GM12878 (cell line): ENCODE results near the gene RNF166.

Experiments
- ATF3 ChIP-seq: IDR thresholded peaks from 2 replicates; pipeline ENCODE4 v1.6.1; 2011; ENCODE audit warnings: low read depth, mild to moderate bottlenecking, low read length, moderate library complexity, borderline replicate concordance; ENCODE audit errors: extremely low read depth
- CHD2 ChIP-seq: IDR thresholded peaks from 2 replicates; pipeline ENCODE4 v1.6.1; 2011; ENCODE audit warnings: low read depth, low read length, improper control_type of control experiment, borderline replicate concordance
- EGR1 ChIP-seq, 2 experiments: IDR thresholded peaks; 1 replicate in 1 of 2; 2 replicates in 1 of 2; pipeline ENCODE4 v1.6.1; 2011 to 2012; ENCODE audit warnings: low read depth in 2 of 2, low read length in 2 of 2, borderline replicate concordance in 1 of 2, mild to moderate bottlenecking in 1 of 2, moderate library complexity in 1 of 2
- EP300 ChIP-seq, 2 experiments: fragments of 150-350 bp in 1 of 2; IDR thresholded peaks; 2 replicates each; pipeline ENCODE4 v1.6.1; 2011 to 2012; ENCODE audit warnings: low read depth in 2 of 2, low read length in 2 of 2, borderline replicate concordance in 1 of 2, improper control_type of control experiment in 1 of 2, inconsistent platforms in 1 of 2; ENCODE audit not compliant: control insufficient read depth in 1 of 2
- ETV6 ChIP-seq, 2 experiments: fragments of 450-650 bp in 1 of 2; IDR thresholded peaks in 1 of 2; conservative IDR thresholded peaks in 1 of 2; 2 replicates each; pipeline ENCODE4 v1.6.1; 2014; ENCODE audit warnings: antibody characterized with exemption in 1 of 2, borderline replicate concordance in 1 of 2, low read depth in 1 of 2, mild to moderate bottlenecking in 1 of 2, moderate library complexity in 1 of 2
- EZH2 ChIP-seq: IDR thresholded peaks from 2 replicates; pipeline ENCODE4 v1.6.1; 2012; ENCODE audit warnings: low read depth, mild to moderate bottlenecking, control low read depth, inconsistent platforms, low read length, borderline replicate concordance; ENCODE audit not compliant: control insufficient read depth
- GABPA ChIP-seq: IDR thresholded peaks from 2 replicates; pipeline ENCODE4 v1.6.1; 2014; ENCODE audit warnings: antibody characterized with exemption, low read depth, mild to moderate bottlenecking, inconsistent platforms
- MTA2 ChIP-seq: fragments of 450-650 bp; IDR thresholded peaks from 2 replicates; pipeline ENCODE4 v1.6.1; 2016; ENCODE audit warnings: low read depth, mild to moderate bottlenecking, moderate library complexity
- NR2C2 ChIP-seq: IDR thresholded peaks from 2 replicates; pipeline ENCODE4 v1.6.1; 2011; ENCODE audit warnings: borderline replicate concordance, low read depth; ENCODE audit not compliant: control insufficient read depth, insufficient read length
- POLR2A ChIP-seq: IDR thresholded peaks from 2 replicates; pipeline ENCODE4 v1.6.1; 2011; ENCODE audit warnings: low read depth, mild to moderate bottlenecking, low read length
- RBBP5 ChIP-seq: fragments of 200-600 bp; sonication (generic); conservative IDR thresholded peaks from 2 replicates; pipeline ENCODE4 v1.6.1; 2016
- RELA ChIP-seq: fragments of 450-650 bp; IDR thresholded peaks from 2 replicates; pipeline ENCODE4 v1.8.0; 2014; ENCODE audit warnings: borderline replicate concordance; ENCODE audit not compliant: partially characterized antibody
- TBL1XR1 ChIP-seq: IDR thresholded peaks from 2 replicates; pipeline ENCODE4 v1.6.1; 2012; ENCODE audit warnings: low read depth, low read length, improper control_type of control experiment
- TF ChIP-seq, protein P1 (sequence below), 3 experiments: IDR thresholded peaks in 2 of 3; conservative IDR thresholded peaks in 1 of 3; 2 replicates each; pipeline ENCODE4 v1.5.1; 2011; ENCODE audit warnings: low read depth in 3 of 3, low read length in 3 of 3, mild to moderate bottlenecking in 3 of 3, control low read depth in 2 of 3, moderate library complexity in 2 of 3, inconsistent platforms in 1 of 3, mixed read lengths in 1 of 3; ENCODE audit not compliant: control insufficient read depth in 2 of 3, insufficient read depth in 1 of 3; ENCODE audit errors: extremely low read depth in 1 of 3

GRCh38 chr16:88727871-88728270 is 21.7 kb upstream of the RNF166 start:
- no peak for TF ChIP-seq MTA2
- TF ChIP-seq ATF3, result no peak
- TF ChIP-seq EGR1 (IDR thresholded peaks at IDR 0.05; ENCODE audit: borderline replicate concordance in 1 of 2, low read depth in 2 of 2, low read length in 2 of 2), result no peak
- no peak for TF ChIP-seq NR2C2
- no peak for TF ChIP-seq CHD2
- TF ChIP-seq GABPA, result no peak
- no peak for TF ChIP-seq TBL1XR1
- TF ChIP-seq EP300 (IDR thresholded peaks at IDR 0.05; ENCODE audit: borderline replicate concordance in 1 of 2, control insufficient read depth in 1 of 2, low read depth in 2 of 2, low read length in 2 of 2), result no peak
- no peak for TF ChIP-seq RELA
- TF ChIP-seq RBBP5, result no peak
- TF ChIP-seq POLR2A, result no peak
- TF ChIP-seq, protein P1, sequence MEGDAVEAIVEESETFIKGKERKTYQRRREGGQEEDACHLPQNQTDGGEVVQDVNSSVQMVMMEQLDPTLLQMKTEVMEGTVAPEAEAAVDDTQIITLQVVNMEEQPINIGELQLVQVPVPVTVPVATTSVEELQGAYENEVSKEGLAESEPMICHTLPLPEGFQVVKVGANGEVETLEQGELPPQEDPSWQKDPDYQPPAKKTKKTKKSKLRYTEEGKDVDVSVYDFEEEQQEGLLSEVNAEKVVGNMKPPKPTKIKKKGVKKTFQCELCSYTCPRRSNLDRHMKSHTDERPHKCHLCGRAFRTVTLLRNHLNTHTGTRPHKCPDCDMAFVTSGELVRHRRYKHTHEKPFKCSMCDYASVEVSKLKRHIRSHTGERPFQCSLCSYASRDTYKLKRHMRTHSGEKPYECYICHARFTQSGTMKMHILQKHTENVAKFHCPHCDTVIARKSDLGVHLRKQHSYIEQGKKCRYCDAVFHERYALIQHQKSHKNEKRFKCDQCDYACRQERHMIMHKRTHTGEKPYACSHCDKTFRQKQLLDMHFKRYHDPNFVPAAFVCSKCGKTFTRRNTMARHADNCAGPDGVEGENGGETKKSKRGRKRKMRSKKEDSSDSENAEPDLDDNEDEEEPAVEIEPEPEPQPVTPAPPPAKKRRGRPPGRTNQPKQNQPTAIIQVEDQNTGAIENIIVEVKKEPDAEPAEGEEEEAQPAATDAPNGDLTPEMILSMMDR (IDR thresholded peaks at IDR 0.05 in 2 of 3, conservative IDR thresholded peaks at IDR 0.05 in 1 of 3; ENCODE audit: control insufficient read depth in 2 of 3, extremely low read depth in 1 of 3, insufficient read depth in 1 of 3, low read depth in 3 of 3, low read length in 3 of 3), result no peak
- no peak for TF ChIP-seq ETV6 (conservative IDR thresholded peaks at IDR 0.05 in 1 of 2, IDR thresholded peaks at IDR 0.05 in 1 of 2; ENCODE audit: borderline replicate concordance in 1 of 2, low read depth in 1 of 2)
- no peak for TF ChIP-seq EZH2
